Endothelial cell (in vitro differentiated cells): ENCODE measurements around the gene MID1. TPM values are rescaled to one million over a fixed set of nuclear protein-coding genes. Genes with fewer than 3 reads are reported as not detected.

Experiments used
- DNase-seq: peaks from one replicate; pipeline ENCODE4 v3.0.0; 2021; ENCODE audit warnings: low spot score
- H3K27ac Mint-ChIP-seq: one replicate; pipeline ENCODE4 v1.8.0; 2021; ENCODE audit warnings: mixed read lengths, inconsistent platforms; ENCODE audit not compliant: unreplicated experiment
- H3K27me3 Mint-ChIP-seq: one replicate; pipeline ENCODE4 v1.8.0; 2021; ENCODE audit warnings: mild to moderate bottlenecking, moderate library complexity, mixed read lengths, inconsistent platforms; ENCODE audit not compliant: unreplicated experiment
- H3K36me3 Mint-ChIP-seq: one replicate; pipeline ENCODE4 v1.8.0; 2021; ENCODE audit warnings: mild to moderate bottlenecking, low read depth, mixed read lengths, inconsistent platforms; ENCODE audit not compliant: unreplicated experiment
- H3K4me1 Mint-ChIP-seq: one replicate; pipeline ENCODE4 v1.8.0; 2021; ENCODE audit warnings: mild to moderate bottlenecking, mixed read lengths, inconsistent platforms; ENCODE audit not compliant: unreplicated experiment
- H3K4me3 Mint-ChIP-seq: one replicate; pipeline ENCODE4 v1.8.0; 2021; ENCODE audit warnings: mild to moderate bottlenecking, mixed read lengths, inconsistent platforms; ENCODE audit not compliant: unreplicated experiment
- H3K9me3 Mint-ChIP-seq: one replicate; pipeline ENCODE4 v1.8.0; 2021; ENCODE audit warnings: mixed read lengths, inconsistent platforms; ENCODE audit not compliant: unreplicated experiment
- total RNA-seq: library from RNA; stranded (reverse); fragmentation: NEBNext Ultra II Directional; extraction: Animal tissue kit (Norgen Biotek cat#: 25700); gene quantifications from one replicate; pipeline ENCODE4 v1.2.1, GENCODE V29; 2021; ENCODE audit not compliant: unreplicated experiment
- TF ChIP-seq, protein P1 (sequence below): fragments of 200-600 bp; sonication (generic); IDR thresholded peaks from one replicate; pipeline ENCODE4 v1.5.0; 2021; ENCODE audit warnings: antibody characterized with exemption; ENCODE audit not compliant: unreplicated experiment

The MID1 gene
- total RNA-seq, 1 donor from 2014 or later = 61.8 TPM

GRCh38 chrX:10485326-10485725 lies 135.1 kb downstream of the MID1 start:
- peaks cover 16% of the 10 kb centered on the region for H3K4me1 Mint-ChIP-seq
- peaks cover 11% of the 10 kb centered on the region for H3K36me3 Mint-ChIP-seq
- H3K4me3 Mint-ChIP-seq = no peak overlapping the region
- no peaks in the 10 kb centered on the region for H3K27me3 Mint-ChIP-seq
- no peak overlapping the region for H3K27ac Mint-ChIP-seq
- TF ChIP-seq, protein P1, sequence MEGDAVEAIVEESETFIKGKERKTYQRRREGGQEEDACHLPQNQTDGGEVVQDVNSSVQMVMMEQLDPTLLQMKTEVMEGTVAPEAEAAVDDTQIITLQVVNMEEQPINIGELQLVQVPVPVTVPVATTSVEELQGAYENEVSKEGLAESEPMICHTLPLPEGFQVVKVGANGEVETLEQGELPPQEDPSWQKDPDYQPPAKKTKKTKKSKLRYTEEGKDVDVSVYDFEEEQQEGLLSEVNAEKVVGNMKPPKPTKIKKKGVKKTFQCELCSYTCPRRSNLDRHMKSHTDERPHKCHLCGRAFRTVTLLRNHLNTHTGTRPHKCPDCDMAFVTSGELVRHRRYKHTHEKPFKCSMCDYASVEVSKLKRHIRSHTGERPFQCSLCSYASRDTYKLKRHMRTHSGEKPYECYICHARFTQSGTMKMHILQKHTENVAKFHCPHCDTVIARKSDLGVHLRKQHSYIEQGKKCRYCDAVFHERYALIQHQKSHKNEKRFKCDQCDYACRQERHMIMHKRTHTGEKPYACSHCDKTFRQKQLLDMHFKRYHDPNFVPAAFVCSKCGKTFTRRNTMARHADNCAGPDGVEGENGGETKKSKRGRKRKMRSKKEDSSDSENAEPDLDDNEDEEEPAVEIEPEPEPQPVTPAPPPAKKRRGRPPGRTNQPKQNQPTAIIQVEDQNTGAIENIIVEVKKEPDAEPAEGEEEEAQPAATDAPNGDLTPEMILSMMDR = no peak
- no peaks in the 10 kb centered on the region for H3K9me3 Mint-ChIP-seq
- no peak for DNase-seq

DNA sequence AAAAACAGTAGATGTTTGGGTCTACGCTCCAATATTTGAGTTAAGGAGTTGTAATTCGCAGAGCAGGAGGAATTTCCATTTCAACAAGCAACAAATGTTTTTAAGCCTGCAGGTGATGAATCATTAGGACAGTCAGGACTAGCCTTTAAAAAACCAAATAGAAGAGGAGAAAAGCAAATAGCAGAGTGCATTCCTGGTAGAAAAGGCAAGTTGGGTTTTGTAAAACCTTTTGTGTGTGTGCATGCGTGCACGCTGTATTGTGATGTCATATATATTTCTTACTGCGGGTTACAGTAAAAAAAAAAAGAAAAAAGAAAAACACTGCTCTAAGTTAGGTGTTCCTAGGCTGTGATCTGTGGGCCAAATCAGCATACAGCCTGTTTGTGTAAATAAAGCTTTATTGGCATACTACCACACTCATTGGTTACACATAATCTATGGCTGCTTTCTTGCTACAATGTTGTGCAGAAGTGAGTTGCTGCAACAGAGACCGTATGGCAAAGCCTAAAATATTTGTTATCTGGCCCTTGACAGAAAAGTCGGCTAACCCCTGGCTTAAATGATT lies 135.6 kb downstream of the MID1 start:
- Mint-ChIP-seq H3K4me1 (peaks cover 16% of the 10 kb centered on the region), H3K9me3 (no peaks in the 10 kb centered on the region), H3K27me3 (no peaks in the 10 kb centered on the region), H3K27ac (no peak overlapping the region), H3K36me3 (peaks cover 16% of the 10 kb centered on the region), H3K4me3 (no peak overlapping the region)
- DNase-seq = no peak
- TF ChIP-seq, protein P1 = no peak

DNA sequence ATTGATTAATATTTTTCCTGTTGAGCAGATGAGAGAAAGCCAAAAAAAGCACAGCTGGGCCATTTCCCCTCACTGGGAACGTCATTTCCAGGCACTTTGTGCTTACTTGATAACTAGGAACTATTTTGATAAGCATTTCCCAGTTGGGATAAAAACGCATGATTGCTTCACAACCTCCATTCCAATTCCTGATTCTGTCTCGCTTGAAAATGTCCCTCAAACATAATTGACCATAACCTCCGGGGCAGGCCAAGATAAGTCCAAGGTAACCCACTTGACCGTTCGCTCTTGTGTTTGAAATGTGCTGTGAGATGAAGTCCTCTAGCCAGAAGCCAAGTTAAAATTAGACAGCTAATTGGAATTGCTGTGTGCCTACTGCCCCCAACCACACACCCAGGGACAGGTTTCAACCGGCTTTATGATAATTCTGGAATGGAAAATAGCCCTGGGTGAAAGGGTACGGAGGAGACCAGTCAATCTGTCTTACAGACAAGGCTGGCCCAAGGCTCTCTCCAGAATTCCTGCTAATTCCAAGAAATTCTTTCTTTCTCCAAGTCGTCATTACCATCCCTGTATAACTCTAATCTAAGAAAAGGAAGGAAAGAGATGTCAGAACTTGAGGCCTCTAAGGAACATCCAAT lies 137.1 kb downstream of the MID1 start:
- peaks cover 16% of the 10 kb centered on the region for H3K4me1 Mint-ChIP-seq
- H3K27me3 Mint-ChIP-seq = no peaks in the 10 kb centered on the region
- no peaks in the 10 kb centered on the region for H3K9me3 Mint-ChIP-seq
- no peak overlapping the region for H3K4me3 Mint-ChIP-seq
- TF ChIP-seq, protein P1 = no peak
- peaks cover 21% of the 10 kb centered on the region for H3K36me3 Mint-ChIP-seq
- DNase-seq = no peak
- H3K27ac Mint-ChIP-seq = peak overlapping the region; percentile 42

DNA sequence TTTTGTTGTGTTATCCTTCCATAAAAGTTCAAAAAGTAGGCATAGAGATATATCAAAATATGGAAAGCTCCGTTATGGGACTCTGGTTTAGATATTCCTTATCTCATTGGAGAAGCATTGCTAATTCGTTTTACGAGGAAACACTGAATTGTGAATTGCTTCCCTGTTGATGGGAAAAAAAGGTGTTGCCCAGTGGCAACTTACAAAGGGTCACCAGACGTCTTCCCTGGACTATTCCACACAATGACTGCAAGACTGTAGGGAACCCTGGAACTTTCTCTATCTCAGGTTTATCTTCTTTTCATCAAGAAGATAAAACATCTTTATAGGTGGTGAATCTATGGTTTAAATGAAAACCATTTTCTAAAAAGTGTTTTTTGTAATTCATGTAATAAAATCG lies 137.7 kb downstream of the MID1 start:
- no peak for DNase-seq
- no peaks in the 10 kb centered on the region for H3K9me3 Mint-ChIP-seq
- peaks cover 16% of the 10 kb centered on the region for H3K4me1 Mint-ChIP-seq
- no peak overlapping the region for H3K4me3 Mint-ChIP-seq
- peaks cover 21% of the 10 kb centered on the region for H3K36me3 Mint-ChIP-seq
- no peaks in the 10 kb centered on the region for H3K27me3 Mint-ChIP-seq
- no peak overlapping the region for H3K27ac Mint-ChIP-seq
- TF ChIP-seq, protein P1 = no peak

- TF ChIP-seq, protein P1 = no peak
- H3K27me3 Mint-ChIP-seq = no peaks in the 10 kb centered on the region
- no peaks in the 10 kb centered on the region for H3K9me3 Mint-ChIP-seq
- H3K27ac Mint-ChIP-seq = no peak overlapping the region
- DNase-seq = no peak
- H3K4me3 Mint-ChIP-seq = peak overlapping the region; percentile 42
- H3K4me1 Mint-ChIP-seq = peaks cover 16% of the 10 kb centered on the region
- H3K36me3 Mint-ChIP-seq = peaks cover 21% of the 10 kb centered on the region
Observed at GRCh38 chrX:10482261-10482660, 138.1 kb downstream of the MID1 start.
